HG03460 (cell line): ENCODE results near the gene MAML2.

Experiments
- ATAC-seq: cut with Tn5 transposase; IDR thresholded peaks from one replicate; pipeline ENCODE4 v1.9.1; 2021; ENCODE audit not compliant: unreplicated experiment

MAML2 gene

GRCh38 chr11:95996621-95997235 lies 346.3 kb downstream of the MAML2 start:
- ATAC-seq, result no peak

GRCh38 chr11:95994329-95994728 lies 348.7 kb downstream of the MAML2 start:
- no peak for ATAC-seq

GRCh38 chr11:95993438-95994298 lies 349.3 kb downstream of the MAML2 start:
- ATAC-seq, result no peak

- ATAC-seq, result no peak
Observed at GRCh38 chr11:95991545-95991944, 351.4 kb downstream of the MAML2 start.

GRCh38 chr11:95991101-95991500 lies 351.9 kb downstream of the MAML2 start:
- ATAC-seq, result no peak

- ATAC-seq, result no peak
Observed at GRCh38 chr11:95989780-95990179, 353.2 kb downstream of the MAML2 start.

- ATAC-seq, result no peak
Observed at GRCh38 chr11:95989076-95989605, 353.9 kb downstream of the MAML2 start.

- ATAC-seq, result no peak
Observed at GRCh38 chr11:95985174-95985808, 357.7 kb downstream of the MAML2 start.

- no peak for ATAC-seq
Observed at GRCh38 chr11:95984072-95984471, 358.9 kb downstream of the MAML2 start.

- ATAC-seq, result no peak
Observed at GRCh38 chr11:95977534-95978174, 365.3 kb downstream of the MAML2 start.

- ATAC-seq, result no peak
Observed at GRCh38 chr11:95976550-95976949, 366.4 kb downstream of the MAML2 start.

GRCh38 chr11:95975343-95975742 lies 367.7 kb downstream of the MAML2 start:
- no peak for ATAC-seq

- no peak for ATAC-seq
Observed at GRCh38 chr11:95972060-95972459, 370.9 kb downstream of the MAML2 start.

- ATAC-seq, result no peak
Observed at GRCh38 chr11:95968585-95968984, 374.4 kb downstream of the MAML2 start.

GRCh38 chr11:95964281-95964680 lies 378.7 kb downstream of the MAML2 start:
- ATAC-seq, result no peak

GRCh38 chr11:95961758-95962157 lies 381.2 kb downstream of the MAML2 start:
- ATAC-seq, result no peak

GRCh38 chr11:95950905-95951304 lies 392.1 kb downstream of the MAML2 start:
- no peak for ATAC-seq

GRCh38 chr11:95948637-95949036 lies 394.4 kb downstream of the MAML2 start:
- no peak for ATAC-seq

GRCh38 chr11:95944623-95945022 lies 398.4 kb downstream of the MAML2 start:
- no peak for ATAC-seq

GRCh38 chr11:95943546-95943945 lies 399.4 kb downstream of the MAML2 start:
- no peak for ATAC-seq

- no peak for ATAC-seq
Observed at GRCh38 chr11:95939091-95939490, 403.9 kb downstream of the MAML2 start.
